HG03469 (cell line): ENCODE data around the gene BET1L.
"Not testable (repeated sequence)": the region's sequence is repeated elsewhere in the genome, so short reads cannot be mapped to it uniquely, and the experiment has no call there.

Source experiments
- ATAC-seq: cut with Tn5 transposase; IDR thresholded peaks from one replicate; pipeline ENCODE4 v1.9.1; 2021; ENCODE audit warnings: mild to moderate bottlenecking, moderate library complexity, moderate number of reproducible peaks; ENCODE audit not compliant: unreplicated experiment

The BET1L gene

DNA sequence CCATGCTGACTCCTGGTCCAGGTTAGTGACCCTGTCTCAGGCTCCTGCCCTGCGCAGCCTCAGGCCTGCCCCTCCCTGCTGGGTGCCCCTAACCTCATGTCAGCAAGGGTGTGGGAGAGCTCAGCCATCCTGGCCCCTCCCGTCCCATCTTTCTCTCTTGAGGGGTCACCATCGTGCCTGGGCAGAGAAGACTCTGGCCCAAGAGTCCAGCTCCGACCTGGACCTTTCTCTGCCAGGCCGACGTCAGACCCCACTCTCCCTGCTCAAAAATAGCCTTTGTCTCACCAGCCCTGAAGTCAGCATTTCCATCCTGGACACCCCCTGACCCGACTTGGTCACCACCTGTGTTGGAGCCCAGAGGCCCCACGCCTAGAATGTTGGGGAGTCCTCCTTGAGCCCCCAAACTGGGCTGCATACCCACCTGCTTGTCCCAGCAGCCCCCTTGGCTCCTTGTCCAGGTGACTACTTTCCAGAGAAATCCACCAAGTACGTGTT is 9.4 kb downstream of the BET1L start:
- ATAC-seq, result no peak

DNA sequence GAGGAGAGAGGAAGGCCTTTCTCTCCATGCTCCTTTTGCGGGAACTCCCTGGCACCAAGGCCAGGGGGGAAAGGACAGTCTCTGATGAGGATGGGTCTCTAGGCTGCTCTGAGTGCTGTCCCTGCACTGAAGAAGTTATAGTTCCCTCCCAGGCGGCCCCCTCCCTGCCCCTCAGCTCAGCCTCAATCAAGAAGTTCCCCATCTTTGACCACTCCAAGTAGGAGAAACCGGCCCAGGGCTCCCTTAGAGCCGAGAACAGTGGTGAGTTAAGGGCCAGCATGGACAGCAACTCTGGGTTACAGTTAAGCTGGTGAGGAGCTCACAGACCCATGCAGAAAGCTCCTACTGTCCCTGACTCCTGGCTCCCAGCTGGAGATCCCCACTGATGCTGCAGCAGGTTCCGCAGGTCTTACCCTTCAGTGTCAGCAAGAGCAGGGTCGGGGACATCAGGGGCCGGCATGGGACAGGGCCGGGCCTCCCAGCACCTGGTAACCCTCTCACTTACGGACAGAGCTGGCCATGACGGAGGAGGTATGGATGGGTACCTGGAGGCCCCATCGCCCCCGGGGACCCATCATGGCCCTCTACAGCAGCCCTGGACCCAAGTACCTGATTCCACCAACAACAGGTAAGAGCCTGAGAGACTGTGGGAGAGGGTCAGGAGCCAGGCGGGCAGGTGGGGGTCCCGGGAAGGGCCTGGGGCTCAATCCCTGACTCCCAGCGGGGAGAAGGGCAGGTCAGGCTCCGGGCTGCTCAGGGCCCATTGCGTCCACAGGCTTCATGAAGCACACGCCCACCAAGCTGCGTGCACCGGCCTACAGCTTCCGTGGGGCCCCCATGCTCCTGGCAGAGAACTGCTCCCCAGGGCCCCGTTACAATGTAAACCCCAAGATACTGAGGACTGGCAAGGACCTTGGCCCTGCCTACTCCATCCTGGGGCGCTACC is 10.1 kb downstream of the BET1L start:
- ATAC-seq, result no peak

DNA sequence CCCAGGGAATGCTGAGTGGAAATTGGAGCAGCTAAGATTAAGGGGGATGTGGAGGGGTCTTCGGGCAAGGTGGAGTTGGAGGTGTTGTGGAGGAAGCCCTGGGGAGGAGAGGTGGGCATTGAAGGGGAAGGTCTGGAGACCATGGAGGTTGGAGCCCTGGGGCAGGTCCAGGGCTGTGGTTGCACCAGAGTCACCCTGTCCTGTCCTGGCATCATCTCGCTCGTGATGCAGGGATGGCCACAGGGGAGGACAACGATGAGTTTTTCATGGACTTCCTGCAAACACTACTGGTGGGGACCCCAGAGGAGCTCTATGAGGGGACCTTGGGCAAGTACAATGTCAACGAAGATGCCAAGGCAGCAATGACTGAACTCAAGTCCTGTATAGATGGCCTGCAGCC is 13.7 kb downstream of the BET1L start:
- not testable (repeated sequence) for ATAC-seq

GRCh38 chr11:192674-193128 is 14.5 kb downstream of the BET1L start, which contains the start of gene SCGB1C1:
SCGB1C1 (plus strand) TSS chr11:193078; CDS start chr11:193100, 22 bp downstream.
- ATAC-seq, result not testable (repeated sequence)

DNA sequence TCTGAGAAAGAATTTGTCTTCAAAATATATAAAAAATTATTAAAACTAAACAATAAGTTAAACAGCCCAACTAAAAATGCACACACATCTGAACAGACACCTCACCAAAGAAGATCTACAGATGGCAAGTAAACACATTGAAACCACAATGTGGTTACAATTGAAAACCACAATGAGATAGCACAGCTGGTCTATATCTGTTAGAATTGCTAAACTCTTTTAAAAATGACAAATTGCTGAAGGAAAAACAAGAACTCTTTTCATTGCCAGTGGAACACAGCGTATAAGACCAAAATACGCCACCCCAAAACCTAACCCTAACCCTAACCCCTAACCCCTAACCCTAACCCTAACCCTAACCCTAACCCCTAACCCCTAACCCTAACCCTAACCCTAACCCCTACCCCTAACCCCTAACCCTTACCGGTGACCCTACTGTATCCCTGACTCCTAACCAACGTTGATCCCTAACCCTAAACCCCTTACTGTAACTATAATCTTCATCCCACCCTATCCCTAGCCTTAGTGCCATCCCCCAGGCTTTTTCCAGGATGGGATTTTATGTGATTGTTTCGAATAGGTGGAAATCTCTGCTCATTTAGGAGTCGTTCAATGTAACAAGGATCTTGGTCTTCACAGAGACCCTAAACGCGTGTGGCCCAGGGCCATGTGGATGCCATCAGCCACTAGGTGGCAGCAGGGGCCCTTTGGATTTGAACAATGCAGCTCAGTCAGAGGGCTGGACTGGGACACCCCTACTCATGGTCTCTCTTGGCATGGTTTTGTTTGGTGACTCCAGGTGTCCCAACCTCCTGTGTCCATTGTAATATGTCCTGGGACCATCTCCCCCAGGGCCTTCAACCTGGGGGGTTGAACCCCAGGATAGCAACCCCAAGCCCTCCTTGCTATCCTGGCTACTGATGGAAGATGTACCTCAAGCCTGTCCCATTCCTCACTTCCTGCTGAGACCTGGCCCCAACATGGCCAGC is 15.4 kb downstream of the BET1L start:
- not testable (repeated sequence) for ATAC-seq

DNA sequence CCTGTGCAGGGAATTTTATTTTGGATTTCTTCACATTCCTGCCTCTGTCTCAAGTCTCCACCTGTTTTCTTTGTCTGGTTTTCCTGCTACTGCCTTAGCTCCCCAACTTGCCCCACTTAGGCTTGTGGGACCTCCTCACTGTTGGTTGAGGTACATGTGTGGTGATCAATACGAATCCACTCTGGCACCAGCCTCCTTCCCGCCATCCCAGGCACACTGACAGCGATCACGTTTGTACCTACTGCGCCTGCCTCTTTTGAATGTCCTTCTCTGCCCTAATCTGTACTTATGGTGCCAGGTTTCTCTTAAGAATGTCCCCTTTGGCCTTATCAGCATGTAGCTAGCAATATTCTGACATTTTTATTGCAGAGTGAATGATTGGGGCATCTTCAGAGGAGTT is 16.7 kb downstream of the BET1L start:
- ATAC-seq, result not testable (repeated sequence)

GRCh38 chr11:189843-190311 is 17.3 kb downstream of the BET1L start:
- peak; percentile 59 for ATAC-seq

- not testable (repeated sequence) for ATAC-seq
Observed at GRCh38 chr11:189200-189783, 17.9 kb downstream of the BET1L start.

DNA sequence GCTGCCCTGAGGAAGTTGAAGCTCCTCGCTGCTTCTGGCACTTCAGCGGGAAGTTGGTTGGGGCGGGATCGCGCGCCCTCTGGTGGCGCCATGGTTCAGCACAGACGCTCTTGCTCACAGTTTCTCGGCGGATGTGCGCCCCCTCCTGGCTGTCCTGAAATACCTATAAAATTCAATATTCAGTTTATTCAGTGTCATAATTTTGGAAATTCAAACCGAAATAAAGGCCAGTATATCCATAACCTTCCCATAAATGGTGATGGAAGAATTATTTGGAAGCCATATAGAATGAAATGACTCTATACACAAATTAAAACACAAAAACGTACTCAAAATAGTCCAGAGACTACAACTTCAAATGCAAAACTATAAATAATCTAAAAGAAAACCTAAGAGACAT is 27.0 kb downstream of the BET1L start:
- not testable (repeated sequence) for ATAC-seq
